Bronchial smooth muscle cell (primary cell): ENCODE results near the gene ADGRG3. TPM values are rescaled to one million over a fixed set of nuclear protein-coding genes. Genes with fewer than 3 reads are reported as not detected.

ENCODE experiments used
- total RNA-seq: library from RNA; depleted of rRNA; stranded (reverse); fragments of >200 nt; gene quantifications from 2 replicates; pipeline ENCODE4 v1.2.1, GENCODE V29; 2014

Gene ADGRG3
- not detected in 2 replicates for total RNA-seq

GRCh38 chr16:57668263-57668571 lies at the start of gene ADGRG3:
TSS of gene ADGRG3 (plus strand) at chr16:57668306. CDS start at chr16:57668348, 42 bp downstream.

GRCh38 chr16:57628008-57628781 lies 39.9 kb upstream of the ADGRG3 start, which contains the start of gene ADGRG1:
TSS of gene ADGRG1 (plus strand) at chr16:57628630. CDS start at chr16:57650288, 21,658 bp downstream.

GRCh38 chr16:57694725-57695679 lies 26.9 kb downstream of the ADGRG3 start, which contains the start of gene DRC7:
TSS of gene DRC7 (plus strand) at chr16:57694806. CDS start at chr16:57697950, 3,144 bp downstream.

GRCh38 chr16:57735755-57736418 lies 67.8 kb downstream of the ADGRG3 start, which contains the start of gene KATNB1:
TSS of gene KATNB1 (plus strand) at chr16:57735770. CDS start at chr16:57737244, 1,474 bp downstream.

Other genes starting within 250 kb of the ADGRG3 start
- 21.0 and 25.8 TPM in 2 replicates for gene CIAPIN1, start 220.9 kb upstream of the ADGRG3 start, total RNA-seq
- 37.8 and 53.7 TPM in 2 replicates for gene COQ9, start 220.8 kb upstream of the ADGRG3 start, total RNA-seq
- gene POLR2C, start 205.6 kb upstream of the ADGRG3 start, total RNA-seq: 88.1 and 103 TPM in 2 replicates
- 20.9 and 28.2 TPM in 2 replicates for gene DOK4, start 181.8 kb upstream of the ADGRG3 start, total RNA-seq
- 22.2 and 24.6 TPM in 2 replicates for gene CCDC102A, start 131.7 kb upstream of the ADGRG3 start, total RNA-seq
- gene ADGRG5, start 125.7 kb upstream of the ADGRG3 start, total RNA-seq: under 0.01 TPM in 1 of 2 replicates, not detected in the other
- 1.7 TPM in 2 replicates for gene ADGRG1, start 39.7 kb upstream of the ADGRG3 start, total RNA-seq
- 0.32 and 0.34 TPM in 2 replicates for gene DRC7, start 26.5 kb downstream of the ADGRG3 start, total RNA-seq
- 15.1 and 18.7 TPM in 2 replicates for gene KATNB1, start 67.5 kb downstream of the ADGRG3 start, total RNA-seq
- 19.7 and 20.2 TPM in 2 replicates for gene KIFC3, start 134.2 kb downstream of the ADGRG3 start, total RNA-seq